GM18502 (cell line): ENCODE results near the gene BET1L.

Experiments
- ATAC-seq: cut with Tn5 transposase; IDR thresholded peaks from one replicate; pipeline ENCODE4 v1.9.1; 2021; ENCODE audit warnings: mild to moderate bottlenecking; ENCODE audit not compliant: unreplicated experiment, poor library complexity

BET1L gene

DNA sequence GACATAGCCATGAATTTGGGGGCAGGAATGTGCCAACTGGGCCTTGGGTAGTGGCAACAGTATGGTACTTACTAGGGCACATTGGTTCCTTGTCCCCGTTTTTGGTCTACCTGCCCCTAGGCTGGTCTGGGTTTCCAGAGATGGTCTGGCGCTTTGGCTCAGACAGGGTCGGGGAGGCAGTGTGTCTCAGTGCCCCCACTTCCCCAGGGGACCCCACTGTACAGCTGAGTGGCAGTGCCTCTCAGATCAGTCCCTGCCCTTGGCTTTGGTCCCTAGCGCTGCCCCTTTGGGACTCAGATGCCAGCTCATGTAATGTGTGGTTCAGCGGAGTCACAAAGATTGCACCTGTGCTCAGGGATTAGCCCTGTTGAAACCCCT lies 3.6 kb upstream of the BET1L start:
- no peak for ATAC-seq

DNA sequence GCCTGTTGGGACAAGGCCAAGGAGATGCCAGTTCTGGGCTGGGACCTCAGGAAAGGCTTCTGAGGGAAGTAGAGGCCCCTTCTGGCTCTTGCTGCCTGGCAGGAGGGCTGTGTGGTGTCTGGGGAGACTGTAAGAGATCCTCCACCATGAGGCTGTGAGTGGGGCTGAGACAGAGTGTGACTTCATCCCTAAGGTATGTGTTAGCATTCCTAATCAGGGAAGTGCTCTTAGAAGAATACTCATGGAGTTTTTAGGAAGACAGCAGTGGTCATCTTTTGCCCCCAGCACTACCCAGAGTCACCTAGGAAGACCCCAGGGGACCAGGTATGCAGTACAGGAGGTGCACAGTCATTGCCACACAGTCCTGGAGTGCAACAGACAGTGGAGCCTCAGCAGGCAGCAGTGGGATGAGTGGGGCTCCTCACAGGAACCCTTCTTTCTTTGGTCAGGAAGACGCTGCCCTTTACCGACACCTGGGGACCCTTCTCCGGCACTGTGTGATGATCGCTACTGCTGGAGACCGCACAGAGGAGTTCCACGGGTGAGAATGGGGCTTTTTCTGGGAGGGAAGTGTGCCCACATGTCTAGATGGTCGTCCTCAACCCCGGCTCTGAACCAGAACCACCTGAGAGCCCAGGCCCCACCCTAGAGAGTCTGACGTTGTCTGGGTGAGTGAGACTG lies 3.1 kb upstream of the BET1L start:
- ATAC-seq: no peak

DNA sequence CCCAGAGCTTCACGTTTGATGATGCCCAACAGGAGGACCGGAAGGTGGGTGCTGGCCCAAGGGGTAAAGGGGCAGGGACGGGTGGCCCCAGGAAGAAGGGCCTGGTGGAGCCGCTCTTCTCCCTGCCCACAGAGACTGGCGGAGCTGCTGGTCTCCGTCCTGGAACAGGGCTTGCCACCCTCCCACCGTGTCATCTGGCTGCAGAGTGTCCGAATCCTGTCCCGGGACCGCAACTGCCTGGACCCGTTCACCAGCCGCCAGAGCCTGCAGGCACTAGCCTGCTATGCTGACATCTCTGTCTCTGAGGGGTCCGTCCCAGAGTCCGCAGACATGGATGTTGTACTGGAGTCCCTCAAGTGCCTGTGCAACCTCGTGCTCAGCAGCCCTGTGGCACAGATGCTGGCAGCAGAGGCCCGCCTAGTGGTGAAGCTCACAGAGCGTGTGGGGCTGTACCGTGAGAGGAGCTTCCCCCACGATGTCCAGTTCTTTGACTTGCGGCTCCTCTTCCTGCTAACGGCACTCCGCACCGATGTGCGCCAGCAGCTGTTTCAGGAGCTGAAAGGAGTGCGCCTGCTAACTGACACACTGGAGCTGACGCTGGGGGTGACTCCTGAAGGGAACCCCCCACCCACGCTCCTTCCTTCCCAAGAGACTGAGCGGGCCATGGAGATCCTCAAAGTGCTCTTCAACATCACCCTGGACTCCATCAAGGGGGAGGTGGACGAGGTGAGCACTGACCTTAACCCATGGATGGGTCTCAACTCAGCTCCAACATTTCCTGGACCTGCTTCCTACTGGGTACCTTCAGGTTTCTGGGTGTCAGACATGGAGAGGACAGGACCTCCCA lies 2.3 kb upstream of the BET1L start:
- ATAC-seq: no peak

DNA sequence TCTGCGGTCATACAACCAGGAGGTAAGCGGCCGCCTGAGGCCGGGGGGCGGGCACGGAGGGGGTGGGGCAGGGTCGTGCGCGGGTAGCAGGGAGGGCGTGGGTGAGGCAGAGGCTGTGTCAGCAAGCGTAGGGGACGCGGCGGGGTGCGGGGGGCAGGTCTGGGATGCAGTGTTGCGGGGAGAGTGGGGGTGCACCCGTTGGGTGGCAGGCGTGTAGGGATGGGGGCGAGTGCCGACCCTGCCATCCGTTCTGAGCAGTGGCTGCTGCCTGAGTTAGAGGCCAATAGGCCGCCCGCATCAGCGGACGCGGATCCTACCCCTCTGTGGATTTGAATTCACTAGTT lies 1.7 kb upstream of the BET1L start:
- ATAC-seq: no peak

DNA sequence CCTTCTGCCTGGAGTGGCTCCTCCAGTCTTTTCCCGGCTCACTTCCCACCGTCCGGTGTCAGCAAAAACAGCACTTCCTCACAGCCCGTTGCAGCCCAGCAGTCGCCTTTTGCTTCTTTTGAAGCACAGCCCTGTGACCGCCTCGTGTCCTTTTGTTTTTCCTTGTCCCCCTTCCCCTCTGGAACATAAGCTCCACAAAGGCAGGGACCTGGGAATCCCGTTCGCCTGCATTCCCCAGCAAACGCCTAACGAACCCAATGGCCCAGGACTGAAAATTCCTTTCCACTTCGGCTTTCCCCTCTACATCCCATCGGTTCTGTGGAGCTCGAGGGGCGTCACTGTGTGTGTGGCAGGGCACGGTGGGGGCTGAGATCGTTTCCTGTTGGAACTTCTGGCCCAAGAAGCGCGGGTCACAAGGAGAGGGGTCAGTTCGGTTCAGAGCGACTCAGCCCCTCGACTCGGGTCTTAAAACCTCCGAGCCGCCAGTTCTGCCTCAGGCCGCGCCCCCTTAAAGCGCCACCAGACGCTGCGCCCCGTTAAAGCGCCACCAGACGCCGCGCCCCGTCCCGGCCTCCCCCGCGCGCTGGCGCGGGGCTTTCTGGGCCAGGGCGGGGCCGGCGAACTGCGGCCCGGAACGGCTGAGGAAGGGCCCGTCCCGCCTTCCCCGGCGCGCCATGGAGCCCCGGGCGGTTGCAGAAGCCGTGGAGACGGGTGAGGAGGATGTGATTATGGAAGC lies 1.1 kb upstream of the BET1L start:
- ATAC-seq: peak; percentile 44

DNA sequence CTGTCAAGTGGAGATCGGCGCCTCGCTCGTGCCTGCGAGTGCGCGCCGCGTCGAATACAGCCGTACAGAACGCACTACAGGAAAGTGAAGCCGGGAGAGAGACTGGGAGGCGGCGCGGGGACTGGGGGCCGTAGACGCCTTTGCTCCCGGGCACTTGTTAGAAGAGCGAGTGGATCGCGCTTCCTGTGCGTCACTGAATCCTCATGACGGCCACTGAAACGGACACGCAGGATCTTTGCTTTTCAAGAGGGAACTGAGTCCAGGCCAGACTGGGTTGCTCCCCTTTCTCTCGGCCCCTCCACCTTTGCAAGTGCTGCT lies 623 bp upstream of the BET1L start:
- no peak for ATAC-seq

DNA sequence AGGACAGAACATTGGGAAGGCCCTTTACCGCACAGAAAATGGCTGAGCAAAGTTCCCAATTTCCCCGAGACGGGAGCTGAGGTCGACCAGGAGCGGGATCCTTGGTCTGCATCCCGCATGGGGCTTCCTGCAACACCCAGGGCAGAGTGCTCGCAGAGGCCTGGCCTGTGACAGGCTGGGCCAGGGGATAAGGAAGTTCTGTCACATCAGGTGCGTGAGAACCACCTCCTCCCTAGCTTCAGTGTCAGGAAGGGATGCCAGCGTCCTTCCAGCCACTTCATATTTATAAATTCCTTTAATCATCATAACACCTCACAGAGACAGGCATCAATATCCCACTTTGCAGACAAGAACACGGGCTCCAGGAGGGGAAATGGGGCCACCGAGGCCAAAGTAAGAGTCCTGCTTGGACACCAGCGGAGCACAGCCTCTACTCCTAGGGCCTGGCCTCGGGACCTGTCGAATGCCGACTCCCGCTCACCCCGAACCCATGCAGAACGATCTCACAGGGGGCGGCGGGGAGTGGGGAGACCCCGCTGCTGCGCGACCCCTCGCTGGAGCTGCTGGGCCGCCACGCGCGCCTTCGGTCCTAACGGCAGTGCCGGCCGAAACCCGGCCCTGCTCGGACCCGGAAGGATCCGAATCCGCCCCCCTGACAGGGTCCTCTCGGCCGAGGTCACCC lies 532 bp downstream of the BET1L start:
- peak; percentile 1 for ATAC-seq

DNA sequence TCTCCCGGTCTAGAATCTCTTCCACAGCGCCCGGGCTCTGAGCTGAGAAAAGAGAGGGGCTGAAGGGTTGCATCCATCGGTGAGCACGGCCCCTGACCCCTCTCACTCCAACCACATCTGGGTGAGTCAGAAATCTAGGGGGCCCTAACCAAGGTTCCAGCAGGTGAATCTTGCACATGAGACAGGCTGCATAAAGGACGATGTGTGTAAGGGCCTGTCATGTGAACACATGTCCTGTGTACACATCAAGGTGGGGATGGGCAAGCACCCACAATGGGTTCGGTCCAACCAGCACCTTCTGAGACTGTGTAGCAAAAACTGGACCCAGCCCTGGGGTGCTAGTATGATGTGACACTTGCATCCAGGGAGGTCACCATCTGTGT lies 1.2 kb downstream of the BET1L start:
- no peak for ATAC-seq

DNA sequence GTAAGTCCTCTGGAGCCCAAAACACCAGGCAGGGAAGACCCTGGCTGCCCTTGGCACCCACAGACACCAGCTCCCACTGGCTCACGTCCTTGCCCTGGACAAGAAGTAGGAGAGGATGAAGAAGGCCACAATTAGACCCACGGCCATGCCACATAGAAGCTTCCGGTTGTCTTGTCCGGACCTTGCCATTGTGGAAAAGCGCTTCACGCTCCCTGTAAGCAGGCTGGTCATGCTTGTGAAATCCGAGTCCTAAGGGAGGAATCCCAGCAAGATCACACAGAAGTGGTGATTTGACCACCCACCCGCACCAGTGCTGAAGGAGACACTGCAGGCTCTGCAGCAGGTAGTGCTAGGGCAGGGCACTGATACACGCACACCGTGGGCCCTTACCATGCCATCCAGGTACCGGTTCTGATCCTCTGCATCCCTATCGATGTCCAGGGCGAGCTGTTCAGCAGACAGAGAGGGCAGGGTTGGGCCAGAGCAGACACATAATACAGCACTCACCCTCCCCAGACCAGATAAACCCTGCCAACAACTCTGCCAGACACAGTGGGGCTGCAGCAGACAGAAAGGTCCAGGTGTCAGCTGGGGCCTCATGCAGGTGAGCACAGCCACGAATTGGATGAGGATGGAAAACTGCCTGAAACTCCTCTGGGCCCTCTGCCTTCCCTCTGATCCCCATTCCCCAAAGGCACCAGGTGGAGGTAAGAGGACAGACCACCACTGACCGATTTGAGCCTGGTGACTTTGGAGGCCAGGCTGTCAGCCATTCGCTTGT lies 1.8 kb downstream of the BET1L start:
- ATAC-seq: no peak

DNA sequence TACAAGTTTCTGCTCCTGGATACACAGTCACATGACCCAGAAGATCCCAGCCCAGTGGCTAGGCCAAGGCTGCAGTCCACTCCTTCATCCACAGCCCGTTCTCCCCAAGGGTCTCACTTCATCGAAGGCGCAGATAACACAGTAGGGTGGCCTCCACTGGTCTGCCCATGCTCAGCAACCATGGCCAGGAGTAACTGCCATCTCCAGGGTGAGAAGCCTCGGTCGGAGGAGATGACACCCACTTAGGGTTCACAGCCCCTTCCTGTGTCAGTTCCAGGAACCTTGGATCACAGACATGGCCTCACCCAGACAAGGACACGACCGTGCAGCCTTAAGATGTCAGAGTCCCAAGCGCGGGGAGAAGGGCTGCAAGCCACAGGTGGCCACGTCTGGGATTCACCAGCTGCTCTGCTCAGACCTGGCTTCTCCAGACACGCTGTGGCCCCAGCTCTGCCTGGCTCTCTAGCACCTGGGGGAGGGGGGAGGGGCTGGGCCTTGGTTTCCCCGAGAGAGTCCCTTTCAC lies 2.6 kb downstream of the BET1L start:
- ATAC-seq: no peak

DNA sequence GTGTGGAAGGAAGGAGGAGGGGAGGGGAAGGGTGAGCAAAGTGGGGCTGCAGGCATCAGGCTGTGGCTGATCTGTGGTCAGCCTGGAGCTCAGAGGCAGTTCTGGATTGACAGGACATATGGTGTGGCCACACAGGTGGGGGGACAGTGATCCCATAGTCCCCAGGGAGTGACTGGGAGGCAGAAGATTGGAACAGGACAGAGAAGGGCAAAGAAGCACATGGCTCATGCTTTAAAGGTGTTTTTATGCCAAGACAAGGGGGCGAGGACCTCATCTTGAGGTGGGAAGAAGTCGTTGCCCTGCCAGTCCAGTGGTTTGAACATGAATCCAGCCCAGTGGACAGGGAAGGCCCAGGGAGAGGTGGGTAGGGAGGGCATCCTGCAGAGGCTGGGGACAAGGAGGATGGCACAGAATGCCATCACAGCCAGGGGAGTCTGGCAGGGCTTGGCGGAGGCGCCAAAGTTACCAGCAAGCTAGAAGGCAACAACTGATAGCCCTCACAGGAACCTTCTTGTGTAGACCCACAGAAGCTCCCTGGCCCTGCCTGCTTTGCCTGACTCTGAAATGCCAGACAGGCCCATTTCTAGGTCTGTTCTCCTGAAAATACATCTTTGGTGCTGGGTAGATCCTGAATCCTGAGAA lies 3.1 kb downstream of the BET1L start:
- no peak for ATAC-seq

DNA sequence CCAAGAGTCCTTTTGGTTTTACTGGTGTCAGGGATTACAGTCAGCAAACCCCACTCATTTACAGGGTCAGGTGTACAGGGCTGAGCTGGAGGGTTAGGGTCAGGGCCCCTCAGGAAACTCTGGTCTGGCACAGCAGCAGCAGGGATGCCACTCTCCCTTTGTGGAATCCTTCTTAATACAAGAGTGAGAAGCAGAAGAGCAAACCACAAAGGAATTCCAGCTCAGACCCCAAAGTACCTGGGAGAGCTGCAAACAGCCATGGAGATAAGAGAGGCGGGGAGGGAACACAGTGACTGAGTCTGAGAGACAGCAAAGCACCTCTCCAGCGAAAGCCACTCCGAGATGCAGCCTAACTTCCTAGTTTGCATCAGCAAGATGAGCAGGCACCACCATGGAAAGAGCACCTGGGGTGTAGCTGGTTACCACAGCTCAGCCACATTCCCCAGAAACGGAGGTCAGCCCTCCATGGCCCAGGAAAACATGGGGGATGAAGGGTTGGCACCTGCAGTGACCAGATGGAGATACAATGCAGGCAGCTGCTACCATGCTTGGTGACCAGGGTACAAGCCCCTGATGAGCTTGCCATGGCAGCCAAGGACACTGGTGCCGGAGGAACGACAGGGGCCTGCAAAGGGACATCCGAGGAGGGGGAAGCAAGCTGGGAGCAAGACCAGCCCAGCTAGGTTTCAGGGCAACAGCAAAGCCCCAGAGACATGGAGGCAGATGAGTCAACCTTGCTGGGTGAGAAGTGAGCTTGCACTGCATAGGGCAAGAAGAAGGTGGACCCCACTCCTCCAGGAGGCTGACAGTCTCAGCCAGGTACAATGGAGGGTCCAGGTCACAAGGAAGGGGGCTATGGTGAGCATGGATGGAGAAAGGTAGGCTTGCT lies 3.9 kb downstream of the BET1L start:
- no peak for ATAC-seq

DNA sequence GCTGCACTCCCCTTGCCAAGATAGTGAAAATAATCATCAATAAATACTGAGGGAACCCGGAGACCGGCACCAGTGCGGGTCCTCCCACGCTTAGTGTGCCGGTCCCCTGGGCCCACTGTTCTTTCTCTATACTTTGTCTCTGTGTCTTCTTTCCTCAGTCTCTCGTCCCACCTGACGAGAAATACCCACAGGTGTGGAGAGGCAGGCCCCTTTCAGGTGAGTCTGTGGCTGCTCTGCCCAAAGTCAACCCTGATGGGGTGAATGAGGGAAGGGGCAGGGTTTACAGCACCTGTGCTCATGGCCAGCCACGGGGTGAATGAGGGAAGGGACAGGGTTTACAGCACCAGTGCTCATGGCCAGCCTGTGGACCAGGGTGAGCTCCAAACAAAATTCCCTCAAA lies 4.7 kb downstream of the BET1L start:
- no peak for ATAC-seq

DNA sequence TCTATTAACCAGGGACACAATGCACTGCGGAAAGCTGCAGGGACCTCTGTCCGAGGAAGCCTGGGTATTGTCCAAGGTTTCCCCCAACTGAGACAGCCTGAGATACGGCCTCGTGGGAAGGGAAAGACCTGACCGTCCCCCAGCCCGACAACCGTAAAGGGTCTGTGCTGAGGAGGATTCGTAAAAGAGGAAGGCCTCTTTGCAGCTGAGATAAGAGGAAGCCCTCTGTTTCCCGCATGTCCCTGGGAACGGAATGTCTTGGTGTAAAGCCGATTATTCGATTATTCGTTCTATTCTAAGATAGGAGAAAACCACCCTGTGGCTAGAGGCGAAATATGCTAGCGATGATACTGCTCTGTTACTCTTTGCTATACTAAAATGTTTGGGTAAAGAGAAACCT lies 5.2 kb downstream of the BET1L start:
- no peak for ATAC-seq

DNA sequence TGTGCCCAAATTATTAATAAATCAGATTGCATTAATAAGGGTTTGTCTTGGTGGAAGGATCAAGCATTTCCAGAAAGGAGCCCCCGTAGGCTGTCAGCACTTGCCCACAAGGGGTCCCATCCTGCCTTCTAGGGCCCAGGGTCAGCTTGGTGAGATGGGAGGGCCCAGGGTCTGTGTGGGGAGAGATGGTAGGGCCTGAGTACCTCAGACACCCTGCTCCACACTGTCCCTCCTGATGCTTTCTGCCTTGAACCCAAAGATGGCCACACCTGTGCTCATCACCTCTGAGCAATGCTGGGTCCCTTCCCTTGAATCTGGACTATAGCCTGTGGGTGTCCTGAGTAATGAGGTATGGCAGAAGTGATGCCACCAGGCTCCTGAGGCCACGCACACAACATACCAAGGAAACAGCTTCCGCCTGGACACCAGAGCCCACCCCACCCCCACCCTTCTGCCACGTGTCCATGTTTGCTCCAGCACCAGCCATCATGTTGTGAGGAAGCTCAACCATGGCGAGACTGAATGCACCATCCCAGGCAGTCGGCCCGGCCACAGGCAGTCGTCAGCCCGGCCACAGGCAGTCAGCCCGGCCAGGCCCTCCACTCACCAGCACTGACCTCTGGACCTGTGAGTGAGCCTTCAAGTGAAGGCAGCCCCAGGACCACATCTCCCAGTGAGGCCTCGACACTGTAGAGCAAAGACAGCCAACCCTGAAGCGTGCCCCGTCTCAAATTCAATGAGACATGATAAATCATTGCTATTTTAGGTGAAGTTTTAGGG lies 6.8 kb downstream of the BET1L start:
- no peak for ATAC-seq

DNA sequence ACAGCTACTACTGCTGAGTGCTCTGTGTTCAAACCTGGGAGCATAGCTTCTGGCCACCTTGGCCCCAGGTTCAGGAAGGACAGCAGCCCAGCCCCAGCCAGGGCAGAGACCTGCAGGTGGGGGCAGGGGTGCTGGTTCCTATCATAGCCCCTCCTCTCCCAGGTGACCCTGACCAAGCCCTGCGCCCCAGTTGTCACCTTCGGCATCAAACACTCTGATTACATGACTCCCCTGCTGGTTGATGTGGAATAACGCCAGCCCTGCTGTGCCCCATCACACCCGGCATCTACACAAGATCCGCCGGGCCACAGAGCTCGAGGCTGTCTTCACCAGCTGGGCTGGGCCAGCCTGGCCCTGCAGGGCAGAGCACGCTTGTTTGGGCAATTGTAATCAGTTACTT lies 7.4 kb downstream of the BET1L start:
- ATAC-seq: no peak

DNA sequence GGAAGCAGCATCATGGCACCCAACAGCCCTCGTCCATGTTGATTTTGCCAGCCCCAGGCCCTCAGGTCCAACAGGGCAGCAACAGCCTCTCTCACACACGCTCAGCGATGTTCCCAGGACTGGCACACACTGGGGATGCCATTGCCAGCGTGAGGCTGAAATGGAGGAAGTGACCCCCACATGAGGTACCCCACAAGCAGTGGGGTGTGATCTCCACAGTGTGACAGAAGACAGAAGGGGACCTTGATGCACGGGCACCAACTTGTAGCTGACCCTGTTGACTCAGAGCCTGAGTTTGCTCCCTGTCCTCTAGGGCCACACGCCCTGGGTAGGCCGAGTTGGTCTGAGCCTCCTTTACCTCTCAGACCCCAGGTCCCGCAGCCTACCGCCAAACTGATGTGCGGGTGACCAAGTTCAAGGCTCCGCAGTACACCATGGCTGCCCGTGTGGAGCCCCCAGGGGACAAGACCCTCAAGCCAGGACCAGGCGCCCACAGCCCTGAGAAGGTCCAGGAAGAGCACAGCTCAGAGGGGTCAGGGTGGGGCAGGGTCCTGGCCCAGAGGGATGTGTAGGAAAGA lies 8.1 kb downstream of the BET1L start:
- no peak for ATAC-seq
